Activated CD4-positive, alpha-beta T cell treated with anti-CD3 and anti-CD28 coated beads for 1 hour (primary cell): Measurements from ENCODE around the gene SLC9C1.
A peak's percentile ranks its signal among the peaks of the same experiment; 100 is the strongest.

ENCODE experiments used
- DNase-seq: peaks from one replicate; pipeline ENCODE4 v3.0.0-alpha.2; 2020

SLC9C1 gene

DNA sequence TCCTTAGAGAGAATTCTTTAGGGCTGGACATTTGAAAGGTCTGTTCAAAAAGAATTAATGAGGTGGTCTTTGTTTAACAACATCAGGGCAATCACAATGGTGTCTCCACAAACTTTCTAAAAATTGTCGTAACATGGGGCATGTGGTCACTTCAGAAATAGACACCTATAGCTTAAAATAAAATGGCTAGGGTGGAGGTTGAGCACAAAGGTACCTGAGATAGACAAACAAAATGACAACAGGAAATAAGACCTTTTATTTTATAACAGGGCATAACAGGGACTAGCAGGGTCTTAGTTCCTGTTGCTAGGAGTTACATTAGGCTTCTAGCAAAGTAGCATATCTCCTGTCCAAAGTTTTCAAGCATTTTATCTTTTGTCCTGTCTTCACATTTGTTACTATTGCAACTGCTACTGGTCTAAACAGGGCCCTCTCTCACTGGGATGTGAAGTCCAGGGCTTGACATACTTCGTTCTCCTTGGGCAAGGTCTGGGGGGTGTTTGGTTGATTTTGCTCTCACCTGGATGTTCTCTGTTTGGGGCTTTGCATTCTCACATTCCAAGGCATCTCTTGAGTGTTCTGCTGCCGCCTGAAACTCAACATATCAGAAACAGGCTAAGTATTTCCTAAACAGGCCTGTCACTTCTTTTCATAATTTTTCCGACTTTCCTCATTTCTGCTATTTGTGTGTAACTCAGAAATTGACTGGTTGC lies 163.9 kb downstream of the SLC9C1 start:
- no peak for DNase-seq

DNA sequence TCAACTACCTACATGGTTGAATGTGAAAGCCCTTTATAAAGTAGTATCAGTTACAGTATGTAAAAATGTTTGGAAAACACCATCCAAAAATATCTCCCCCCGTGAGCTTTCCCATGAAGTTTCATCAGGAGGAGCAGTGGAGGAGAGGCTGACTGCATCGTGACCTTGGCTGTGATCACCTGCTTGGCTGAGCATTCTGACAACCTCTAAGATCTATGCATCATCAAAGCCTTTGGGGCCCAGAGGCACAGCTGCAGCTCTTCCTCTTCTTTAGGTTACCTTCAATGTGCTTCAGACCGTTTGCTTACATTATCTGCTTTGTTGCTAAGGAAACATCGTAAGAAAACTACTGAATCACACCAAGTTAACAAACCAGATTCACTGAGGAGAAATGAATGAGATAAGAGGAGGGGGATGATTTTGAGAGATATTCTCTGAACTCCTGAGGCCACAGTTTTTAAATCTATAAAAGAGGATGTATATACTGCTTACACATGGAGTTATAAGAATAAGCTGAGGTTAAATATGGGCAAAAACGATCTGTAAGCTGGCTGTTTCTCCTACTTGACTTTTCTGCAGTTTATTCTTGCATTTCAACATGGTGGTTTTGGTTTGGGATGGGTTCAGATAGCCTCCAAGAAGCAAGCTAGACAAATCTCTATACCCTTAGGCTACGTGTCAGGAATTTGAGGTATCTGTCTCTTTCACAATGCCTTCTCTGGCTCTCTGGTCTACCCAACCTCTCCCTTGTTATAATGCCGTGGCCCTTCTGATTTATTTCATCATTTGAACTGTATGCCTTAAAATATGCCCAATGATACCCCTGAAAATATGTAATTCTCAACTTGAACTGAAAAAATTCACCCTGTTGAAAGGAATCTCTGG lies 164.9 kb downstream of the SLC9C1 start:
- DNase-seq = peak; percentile 39

DNA sequence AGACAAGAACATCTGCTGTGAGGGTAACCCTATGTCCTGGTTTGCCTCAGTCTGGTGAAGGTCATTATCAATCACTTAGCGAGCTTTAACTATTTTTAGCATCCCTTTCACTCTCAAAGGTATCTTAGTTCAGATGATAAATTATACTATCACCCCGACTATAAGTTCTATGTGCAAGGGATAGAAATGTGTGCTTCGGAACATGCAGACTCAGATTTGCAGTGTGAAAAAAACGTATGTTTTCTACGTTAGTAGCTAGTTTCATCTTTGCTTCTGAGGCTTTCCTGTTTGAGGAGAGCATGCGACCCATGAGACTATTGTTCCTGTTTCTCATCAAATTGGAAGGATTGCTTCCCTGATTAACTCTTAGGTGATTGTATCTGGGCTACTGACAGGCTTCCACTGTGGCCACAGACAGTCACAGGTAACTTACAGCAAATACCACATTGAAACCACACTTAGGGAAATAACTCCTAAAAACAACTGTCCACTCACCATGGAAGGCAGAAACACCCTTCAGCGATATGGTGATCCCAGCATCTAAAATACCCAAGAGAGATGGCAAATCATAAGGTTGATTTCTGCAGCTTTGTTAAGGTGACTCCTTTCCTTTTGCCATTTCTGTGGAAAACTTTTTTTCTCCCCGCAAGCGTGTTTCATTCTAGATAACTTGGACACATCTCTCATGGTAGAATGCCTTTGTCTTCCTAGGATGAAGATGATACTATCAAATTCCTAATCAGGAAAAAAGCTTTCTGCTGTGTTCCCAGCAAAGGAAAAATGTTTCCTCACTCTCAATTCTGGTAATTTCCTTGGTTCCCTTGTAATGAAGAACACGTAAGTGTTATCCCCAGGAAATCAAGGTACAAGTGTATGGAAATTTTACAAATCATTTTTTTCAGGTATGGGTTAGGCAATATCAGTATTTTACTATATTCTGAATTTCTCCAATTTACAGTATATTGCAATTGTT lies 166.2 kb downstream of the SLC9C1 start:
- no peak for DNase-seq

DNA sequence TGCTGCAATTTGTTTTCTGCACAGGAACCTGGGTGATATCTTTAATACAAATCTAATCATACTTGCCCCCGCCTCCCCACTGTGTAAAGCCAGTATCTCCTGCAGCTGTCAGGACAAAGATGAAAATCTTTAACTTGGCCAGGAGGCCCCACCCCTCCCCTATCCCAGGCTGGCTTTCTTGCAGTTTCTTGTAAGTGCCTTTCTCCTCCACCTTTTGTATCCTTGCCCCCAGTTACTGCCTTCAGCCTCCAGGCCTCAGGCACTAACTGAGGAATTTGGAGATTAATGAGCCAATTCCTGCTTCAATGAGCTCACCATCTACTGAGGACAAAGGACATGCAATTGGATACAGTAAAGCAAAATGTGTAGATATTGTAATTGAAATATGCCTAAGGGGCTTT lies 167.5 kb downstream of the SLC9C1 start:
- DNase-seq = no peak

DNA sequence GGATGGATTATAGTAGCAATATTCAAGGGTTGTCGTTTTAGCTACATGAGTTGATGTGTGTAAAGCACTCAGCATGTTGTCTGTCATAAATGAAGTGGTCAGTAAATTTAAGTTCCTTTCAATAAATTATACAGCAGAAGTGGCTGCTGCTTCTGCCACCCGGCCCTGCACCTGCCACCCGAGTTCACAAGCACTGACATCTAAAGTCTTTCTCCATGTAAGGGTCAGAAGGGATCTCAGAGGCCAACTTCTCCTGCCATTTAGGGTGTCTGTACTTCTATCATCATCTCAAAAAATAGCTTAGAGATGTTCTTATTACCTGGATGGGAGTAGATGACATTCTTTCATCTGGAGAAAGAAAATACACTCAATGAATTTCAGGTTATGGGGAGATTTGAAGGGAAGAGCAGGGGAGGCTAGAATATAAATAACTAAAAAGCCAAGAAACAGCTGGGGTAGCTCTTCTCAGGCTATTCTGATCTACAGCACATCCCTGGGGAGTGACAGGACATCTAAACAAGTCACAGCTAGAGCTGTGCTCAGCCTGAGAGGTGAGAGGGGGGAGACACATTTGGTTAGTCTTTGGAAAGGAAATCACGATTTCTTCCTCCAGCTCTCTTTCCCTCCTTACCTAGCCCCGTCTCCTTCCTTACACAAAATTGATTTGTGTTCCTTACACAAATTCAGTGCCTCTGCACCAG lies 169.0 kb downstream of the SLC9C1 start:
- no peak for DNase-seq

DNA sequence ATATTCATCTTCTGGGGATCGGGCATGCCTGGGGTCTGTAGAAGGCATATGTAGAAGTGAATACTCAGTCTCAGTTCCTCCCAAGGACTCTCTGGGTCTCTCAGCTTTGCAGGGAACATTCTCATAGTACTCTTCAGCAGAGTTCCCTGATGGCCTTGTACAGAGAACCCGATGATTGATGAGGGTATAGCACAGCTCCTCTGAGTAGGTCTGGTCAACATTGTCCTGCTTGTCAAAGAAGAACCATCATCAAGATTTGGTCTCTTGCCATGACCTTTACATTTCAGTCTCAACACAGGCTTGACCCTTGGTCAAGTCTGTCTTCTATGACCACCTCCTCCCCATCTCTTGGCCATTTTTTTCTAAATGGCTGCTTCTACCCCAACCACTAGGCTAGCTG lies 170.5 kb downstream of the SLC9C1 start:
- DNase-seq = no peak

DNA sequence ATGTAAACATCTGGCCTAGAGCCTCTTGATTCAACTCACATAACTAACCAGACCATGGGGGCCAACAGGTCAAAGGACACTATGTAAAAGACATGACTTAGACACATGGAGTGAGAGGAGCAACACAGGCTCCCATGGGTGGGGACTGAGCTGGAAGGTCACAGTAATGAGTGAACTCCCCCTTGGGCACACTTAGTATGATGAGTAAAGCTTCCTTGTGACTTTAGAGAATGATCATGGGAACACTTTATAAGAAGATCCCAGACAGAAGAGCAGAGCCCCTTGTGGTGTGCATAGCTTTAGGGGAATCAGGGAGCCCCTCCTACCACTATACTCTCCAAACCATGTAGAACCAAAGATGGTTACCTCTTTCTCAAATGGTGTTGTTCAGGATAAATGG lies 171.1 kb downstream of the SLC9C1 start:
- no peak for DNase-seq

DNA sequence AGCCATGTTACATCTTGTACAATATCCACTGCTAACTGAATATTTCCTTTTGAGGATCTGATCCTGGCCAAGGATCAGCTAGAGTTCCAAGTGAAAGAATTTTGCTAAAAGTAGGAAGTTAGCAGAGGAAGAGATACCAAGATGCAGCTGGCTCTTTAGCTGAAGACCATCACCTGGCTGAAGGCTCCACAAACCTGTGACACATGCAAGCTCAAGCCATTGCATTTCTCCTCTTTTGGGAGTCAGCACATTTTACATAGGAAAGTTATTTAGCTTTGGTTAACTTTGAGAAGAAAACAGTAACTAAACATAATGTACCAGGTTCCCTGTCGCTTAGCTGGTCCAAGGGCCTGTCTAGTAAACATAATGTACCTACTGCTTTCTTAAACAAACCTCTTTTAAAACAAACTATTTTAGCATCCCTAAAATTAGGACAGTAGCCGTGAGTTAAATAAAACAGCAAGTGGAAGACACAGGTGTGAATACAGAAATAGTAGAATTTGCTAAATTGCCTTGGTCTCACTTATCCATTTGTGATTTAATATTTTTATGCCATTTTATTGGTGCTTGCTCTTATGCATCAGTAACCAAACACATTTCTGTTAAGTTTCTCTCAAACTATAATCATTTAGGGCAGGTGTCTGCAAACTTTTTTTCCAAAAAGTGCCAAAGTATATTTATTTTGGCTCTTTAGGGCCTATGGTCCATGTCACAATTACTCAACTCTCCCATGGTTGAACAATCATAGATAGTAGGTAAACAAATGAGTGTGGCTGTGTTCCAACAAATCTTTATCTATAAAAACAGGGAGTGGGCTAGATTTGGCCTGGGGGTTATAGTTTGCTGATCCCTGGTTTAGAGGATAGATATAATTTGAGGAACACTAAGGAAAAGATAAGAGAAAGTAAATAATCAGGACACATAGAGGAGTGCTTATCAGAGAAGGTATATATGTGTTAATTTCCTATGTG lies 172.2 kb downstream of the SLC9C1 start:
- no peak for DNase-seq

DNA sequence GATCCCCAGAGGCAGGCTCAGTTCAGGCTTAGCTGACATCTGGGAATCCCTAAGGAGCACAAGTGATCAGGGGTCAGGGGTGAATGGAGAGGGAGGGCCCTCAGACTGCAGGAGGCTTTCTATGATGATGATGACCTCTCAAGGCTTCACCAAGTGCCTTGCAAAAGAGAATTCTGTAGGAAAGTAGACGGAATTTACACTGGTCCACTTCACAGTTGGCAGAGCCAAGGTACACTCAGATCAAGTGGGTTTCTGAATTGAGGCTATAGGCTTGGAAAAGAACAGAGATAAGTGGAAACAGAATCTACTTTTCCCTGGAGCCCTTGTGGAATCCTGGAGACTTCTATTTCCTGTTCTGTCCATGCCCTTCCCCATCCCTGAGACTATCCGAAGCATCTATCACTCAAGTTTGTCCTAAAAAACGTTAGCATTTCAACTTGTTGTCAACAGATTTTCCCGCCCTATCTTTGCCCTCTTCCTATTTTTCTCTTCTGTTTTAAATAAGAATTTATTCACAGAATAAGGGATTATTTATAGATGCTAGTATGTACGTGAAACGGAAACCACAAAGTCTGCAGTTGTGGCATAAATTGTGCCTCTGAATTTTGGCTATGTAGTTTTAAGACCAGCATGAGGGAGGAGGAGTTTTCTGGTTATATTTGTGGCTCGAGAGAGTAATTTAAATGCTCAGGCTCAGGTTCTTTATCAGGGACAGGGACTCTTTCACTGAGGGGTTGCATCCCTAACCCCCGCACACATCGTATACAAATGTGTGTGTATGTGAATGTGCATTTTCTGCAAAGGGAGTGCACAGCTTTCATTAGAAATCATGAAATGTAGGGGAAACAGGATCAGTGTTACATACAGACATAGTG lies 173.8 kb downstream of the SLC9C1 start:
- no peak for DNase-seq

DNA sequence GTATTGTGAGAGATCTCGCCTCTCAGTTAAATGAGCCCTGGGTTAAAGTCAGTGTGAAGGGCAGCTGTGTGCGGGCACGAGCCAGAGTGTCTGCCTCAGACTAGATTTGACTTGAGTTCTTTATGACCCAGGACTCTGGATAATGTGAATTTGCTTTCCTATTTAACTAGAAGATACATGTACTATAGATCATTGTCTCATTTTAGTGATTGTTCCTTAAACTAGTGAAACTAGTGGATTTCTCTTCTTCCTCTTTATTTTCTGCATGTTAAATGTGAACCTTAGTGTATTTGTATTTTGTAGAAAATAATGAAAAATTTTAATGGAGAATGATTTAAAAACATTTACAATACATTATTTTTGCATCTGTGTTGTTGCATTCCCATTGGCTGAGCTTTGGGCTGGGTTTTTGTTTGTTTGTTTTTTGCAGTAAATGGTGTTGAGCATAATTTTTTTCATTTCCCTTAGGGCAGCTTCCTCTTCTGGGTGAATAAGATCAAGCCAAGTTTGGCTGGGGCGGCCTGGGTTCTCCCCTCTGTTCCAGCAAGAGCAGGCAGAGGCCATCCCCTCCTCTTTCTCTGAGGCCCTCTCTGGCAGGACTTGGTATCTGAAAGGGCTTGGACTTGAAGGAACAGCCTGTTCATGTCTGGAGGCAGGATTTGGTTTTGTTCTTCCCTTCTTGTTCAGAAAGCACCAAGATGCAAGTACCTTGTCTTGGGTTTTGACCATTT lies 176.0 kb downstream of the SLC9C1 start:
- no peak for DNase-seq

DNA sequence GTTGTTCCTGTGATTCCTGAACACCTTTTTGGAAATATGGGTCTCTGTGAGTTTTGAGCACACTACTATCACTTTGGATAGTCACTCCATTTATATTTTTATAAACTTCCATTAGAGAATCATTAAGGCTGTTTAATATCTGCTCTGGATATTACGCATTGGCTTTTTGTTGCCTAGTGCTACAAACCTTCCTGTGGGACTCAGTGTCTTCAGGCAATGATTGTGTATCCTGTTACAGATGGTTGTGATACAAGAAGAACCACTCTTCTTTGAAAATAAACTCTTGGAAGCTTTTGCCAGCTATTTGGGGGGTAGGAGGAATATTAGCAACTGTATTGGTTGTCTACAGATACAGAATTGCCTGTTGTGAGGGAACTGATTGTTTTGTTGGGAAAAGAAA lies 176.6 kb downstream of the SLC9C1 start:
- no peak for DNase-seq

DNA sequence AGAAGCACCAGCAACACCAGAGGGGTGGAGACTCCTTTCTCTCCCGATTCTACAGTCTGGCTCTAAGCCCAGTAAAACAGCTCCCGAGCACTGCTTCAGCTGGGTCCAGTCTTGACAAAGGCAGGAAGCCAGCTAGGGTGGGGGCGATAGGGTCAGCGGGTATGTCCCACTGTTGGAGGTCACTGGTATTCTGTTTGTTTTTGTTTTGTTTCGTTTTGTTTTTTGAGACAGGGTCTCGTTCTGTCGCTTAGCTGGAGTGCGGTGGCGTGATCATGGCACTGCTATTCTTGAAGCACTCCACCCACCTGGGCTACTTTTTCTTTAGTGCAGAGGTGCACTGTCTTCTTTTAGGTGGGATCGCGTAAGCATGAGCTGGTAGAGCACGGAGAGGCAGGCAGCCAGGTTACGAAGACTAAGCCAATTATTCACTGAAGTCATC lies 177.2 kb downstream of the SLC9C1 start:
- no peak for DNase-seq

DNA sequence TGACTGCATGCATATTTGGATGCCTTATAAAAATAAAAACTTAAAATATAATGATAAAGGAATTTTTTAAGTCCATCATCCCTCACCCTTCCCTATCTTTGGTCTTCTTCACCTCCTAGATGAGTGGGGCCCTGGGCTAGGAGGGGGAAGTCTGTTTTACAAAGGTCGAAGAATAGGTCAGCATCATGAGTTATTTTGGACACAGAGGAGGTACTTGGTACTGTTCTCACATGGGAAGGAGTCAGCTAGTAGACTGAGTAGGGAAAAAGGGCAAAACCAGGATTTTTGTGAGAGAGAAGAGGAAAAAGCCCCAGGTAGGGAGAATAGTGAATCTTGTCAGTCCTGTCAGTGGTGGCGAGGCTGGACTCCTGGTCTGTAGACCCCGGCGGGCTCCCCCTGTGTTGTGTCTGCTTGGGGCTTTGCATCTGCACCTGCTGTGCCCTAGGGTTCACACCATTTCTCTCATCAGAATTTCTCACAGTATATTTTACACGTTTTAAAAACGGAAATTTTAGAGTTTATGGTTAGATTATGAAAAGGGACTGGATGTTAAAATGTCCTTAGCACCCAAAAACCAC lies 178.1 kb downstream of the SLC9C1 start:
- DNase-seq = no peak

DNA sequence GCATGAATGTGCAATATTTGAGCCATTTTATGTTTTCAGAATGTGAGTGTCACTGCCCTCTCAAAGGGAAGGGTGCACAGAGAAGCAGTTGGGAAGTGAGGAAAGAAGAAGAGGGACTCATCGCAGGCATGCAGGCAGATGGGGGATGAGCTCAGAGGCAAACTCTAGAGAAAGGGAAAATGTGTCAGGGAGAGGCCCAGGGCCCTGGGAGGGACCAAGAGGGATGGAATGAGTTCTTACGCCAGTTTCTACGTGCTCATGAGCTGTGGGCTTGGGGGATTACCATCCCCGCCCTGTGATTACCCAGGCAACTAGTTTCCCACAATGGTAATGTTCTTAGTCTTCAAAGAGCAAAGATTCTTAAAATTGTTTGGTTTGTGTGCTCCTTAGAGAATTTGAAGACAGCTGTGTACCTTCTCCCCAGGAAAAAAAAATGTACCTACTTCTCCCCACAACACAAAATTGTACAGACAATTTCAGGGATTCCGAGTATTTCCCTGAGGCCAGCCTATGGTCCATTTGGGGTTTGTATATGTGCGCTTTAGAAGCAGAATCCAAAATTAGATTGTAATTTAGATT lies 178.8 kb downstream of the SLC9C1 start:
- DNase-seq = no peak

DNA sequence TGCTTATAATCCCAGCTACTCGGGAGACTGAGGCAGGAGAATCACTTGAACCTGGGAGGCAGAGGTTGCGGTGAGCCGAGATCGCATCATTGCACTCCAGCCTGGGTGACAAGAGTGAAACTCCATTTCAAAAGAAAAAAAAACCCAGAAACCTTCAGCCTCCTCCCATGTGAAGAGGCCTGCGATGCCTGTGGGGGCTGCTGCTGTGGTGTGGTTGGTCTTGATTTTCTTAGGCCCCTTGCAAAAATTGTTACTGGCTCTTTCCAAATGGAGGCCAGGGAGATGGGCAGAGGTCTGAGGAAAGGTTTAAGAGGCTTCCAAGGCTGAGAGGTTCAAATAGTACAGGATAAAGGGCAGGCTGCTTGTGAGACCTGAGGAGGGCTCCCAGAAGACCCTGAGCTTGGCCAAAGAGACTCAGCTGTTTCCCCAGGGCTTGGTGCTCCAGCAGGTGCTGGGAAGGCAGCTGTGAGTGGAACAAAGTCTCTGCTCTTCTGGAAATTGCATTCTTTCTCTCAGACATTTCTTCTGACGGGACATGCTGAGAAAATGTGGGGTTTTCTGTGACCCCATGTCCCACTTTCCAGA lies 179.3 kb downstream of the SLC9C1 start:
- no peak for DNase-seq

DNA sequence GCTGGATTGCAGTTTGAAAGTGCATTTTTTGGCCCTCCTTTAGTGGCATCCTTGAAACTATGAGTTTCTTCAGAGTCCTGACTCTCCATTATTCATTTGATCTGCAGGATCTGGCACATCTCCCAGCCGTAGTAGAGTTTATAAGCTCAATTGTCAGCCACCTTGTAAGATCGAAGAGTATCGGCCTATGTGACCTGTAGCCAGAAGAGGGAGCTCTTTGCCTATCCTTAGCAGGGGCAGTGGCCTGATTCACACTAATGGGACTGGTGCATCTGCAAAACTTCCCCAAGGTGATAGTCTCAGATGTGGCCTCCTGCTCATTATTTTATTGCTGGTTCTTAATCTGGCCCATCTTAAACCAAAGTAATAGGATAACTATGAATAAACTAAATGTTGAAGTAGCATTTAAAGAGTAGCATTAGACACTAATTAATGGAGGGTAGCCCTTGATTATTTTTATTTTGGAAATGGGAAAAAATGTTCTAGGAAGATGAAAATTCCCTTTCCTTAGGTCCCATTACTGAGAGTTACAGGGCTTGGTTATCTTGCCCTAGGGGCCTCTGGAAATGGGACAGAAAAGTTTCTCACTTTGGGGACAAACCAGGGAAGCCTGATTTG lies 182.1 kb downstream of the SLC9C1 start:
- peak; percentile 40 for DNase-seq

DNA sequence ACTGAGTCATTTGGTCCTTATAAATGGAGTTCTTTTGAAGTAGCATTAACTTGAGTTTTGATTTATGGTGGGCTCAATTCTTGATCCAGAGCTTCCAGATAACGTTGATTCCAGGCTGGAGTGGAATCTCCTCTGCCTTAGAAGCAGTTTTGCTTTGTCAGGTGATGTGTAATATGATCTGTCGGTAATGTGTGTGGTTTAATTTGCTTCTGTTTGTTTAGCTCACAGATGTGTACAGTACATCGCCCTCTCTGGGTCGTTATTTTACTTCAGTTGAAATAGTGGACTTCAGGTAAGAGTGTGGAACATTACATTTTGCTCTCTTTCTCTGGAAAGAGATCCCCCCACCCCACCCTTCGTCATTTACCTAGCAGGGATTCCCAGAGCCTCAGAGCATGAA lies 184.7 kb downstream of the SLC9C1 start:
- DNase-seq = no peak

DNA sequence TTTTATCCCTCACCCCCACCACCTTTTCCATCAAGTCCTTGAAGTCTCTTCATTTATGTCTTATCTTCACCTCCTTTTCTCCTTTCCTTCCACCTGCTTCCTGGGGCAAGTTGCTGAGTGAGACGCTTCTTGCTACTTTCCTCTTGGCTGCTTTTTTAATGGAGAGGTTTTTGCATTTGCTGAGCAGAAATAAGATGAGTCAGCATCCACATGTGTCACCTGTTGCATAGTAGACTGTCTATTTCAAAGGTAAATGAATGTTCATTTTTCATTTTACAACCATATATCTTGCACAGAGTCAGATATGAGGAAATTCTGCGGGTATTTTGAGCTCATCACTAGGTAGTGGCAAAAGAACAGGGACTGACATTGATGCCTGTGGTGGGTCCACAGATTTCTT lies 189.2 kb downstream of the SLC9C1 start:
- no peak for DNase-seq
